Small intestine (tissue), 4 donors: Measurements from ENCODE around the gene TLR9. TPM values are rescaled to one million over a fixed set of nuclear protein-coding genes. Genes with fewer than 3 reads are reported as not detected.

Source experiments
- polyA plus RNA-seq, 4 donors: library from polyadenylated mRNA; stranded (reverse) in 3 of 4; unstranded in 1 of 4; fragments of 200-250 nt in 3 of 4; fragments of 120-200 nt in 1 of 4; gene quantifications; one replicate each; pipeline versions ENCODE4 v1.2.1 to v1.2.3, GENCODE V29; 2013
- donor health status: healthy with polysubstance abuse.
- donor health status: Bipolar disorder and iron deficiency.
- donor health status: healthy.

Gene TLR9
- polyA plus RNA-seq, 4 donors: 0.12 to 0.30 TPM; not detected in 2

Other genes starting within 250 kb of the TLR9 start
- 1,000 to 10,000 TPM in 1 of 4 donors, 100 to 1,000 TPM in 3; 164 to 1,228 (median 588) TPM for gene ACY1, start 242.1 kb downstream of the TLR9 start, polyA plus RNA-seq
- gene RPL29, start 229.8 kb downstream of the TLR9 start, polyA plus RNA-seq: 1,000 to 10,000 TPM; 2,279 to 2,521 (median 2,399) TPM
- 1 to 10 TPM; 1.6 to 9.4 (median 4.4) TPM for gene DUSP7, start 169.1 kb downstream of the TLR9 start, polyA plus RNA-seq
- 10 to 100 TPM in 1 of 4 donors, 1 to 10 TPM in 3; 2.7 to 19.4 (median 4.8) TPM for gene POC1A, start 71.2 kb downstream of the TLR9 start, polyA plus RNA-seq
- 10 to 100 TPM; 40.9 to 99.7 (median 65.3) TPM for gene ALAS1, start 27.5 kb downstream of the TLR9 start, polyA plus RNA-seq
- gene TWF2, start 13.5 kb upstream of the TLR9 start, polyA plus RNA-seq: 10 to 100 TPM; 23.1 to 54.1 (median 50.7) TPM
- 1 to 10 TPM; 1.8 to 9.3 (median 8.3) TPM for gene PPM1M, start 20.1 kb upstream of the TLR9 start, polyA plus RNA-seq
- gene WDR82, start 53.0 kb upstream of the TLR9 start, polyA plus RNA-seq: 10 to 100 TPM; 25.9 to 64.3 (median 36.1) TPM
- gene GLYCTK, start 62.2 kb upstream of the TLR9 start, polyA plus RNA-seq: 100 to 1,000 TPM in 3 of 4 donors, 10 to 100 TPM in 1; 97.5 to 184 (median 163) TPM
- gene DNAH1, start 90.7 kb upstream of the TLR9 start, polyA plus RNA-seq: 10 to 100 TPM in 1 of 4 donors, 1 to 10 TPM in 3; 4.3 to 22.6 (median 7.5) TPM
- gene BAP1, start 184.4 kb upstream of the TLR9 start, polyA plus RNA-seq: 10 to 100 TPM; 54.8 to 59.4 (median 58.0) TPM
- 10 to 100 TPM in 1 of 4 donors, 1 to 10 TPM in 3; 6.8 to 11.6 (median 8.8) TPM for gene PHF7, start 185.0 kb upstream of the TLR9 start, polyA plus RNA-seq
- gene SEMA3G, start 219.5 kb upstream of the TLR9 start, polyA plus RNA-seq: 10 to 100 TPM in 1 of 4 donors, 1 to 10 TPM in 2, under 1 TPM in 1; 0.67 to 30.4 (median 1.7) TPM
- gene TNNC1, start 228.4 kb upstream of the TLR9 start, polyA plus RNA-seq: 100 to 1,000 TPM in 1 of 4 donors, 1 to 10 TPM in 2, under 1 TPM in 1; 0.79 to 110 (median 5.9) TPM
- 10 to 100 TPM; 25.9 to 78.1 (median 27.9) TPM for gene NISCH, start 230.0 kb upstream of the TLR9 start, polyA plus RNA-seq